HG03575 (cell line): ENCODE data around the gene STK11IP.

Source experiments
- ATAC-seq: cut with Tn5 transposase; IDR thresholded peaks from one replicate; pipeline ENCODE4 v1.9.1; 2021; ENCODE audit not compliant: unreplicated experiment, insufficient number of reproducible peaks, low FRiP score; ENCODE audit errors: extremely low read depth

Gene STK11IP

GRCh38 chr2:219612577-219613286 lies 15.1 kb downstream of the STK11IP start:
- ATAC-seq = no peak

- ATAC-seq = no peak
Measured at GRCh38 chr2:219613461-219614070, 15.9 kb downstream of the STK11IP start.

GRCh38 chr2:219614076-219614860 lies 16.6 kb downstream of the STK11IP start:
- ATAC-seq = no peak

GRCh38 chr2:219615036-219615435 lies 17.4 kb downstream of the STK11IP start:
- ATAC-seq = no peak

GRCh38 chr2:219615894-219616293 lies 18.2 kb downstream of the STK11IP start:
- ATAC-seq = no peak

- no peak for ATAC-seq
Measured at GRCh38 chr2:219616550-219616949, 18.9 kb downstream of the STK11IP start.

GRCh38 chr2:219618733-219619122 lies 21.1 kb downstream of the STK11IP start:
- no peak for ATAC-seq

GRCh38 chr2:219619235-219619634 lies 21.6 kb downstream of the STK11IP start:
- ATAC-seq = no peak

- ATAC-seq = no peak
Measured at GRCh38 chr2:219620546-219620945, 22.9 kb downstream of the STK11IP start.

GRCh38 chr2:219621935-219622334 lies 24.3 kb downstream of the STK11IP start:
- ATAC-seq = no peak

GRCh38 chr2:219622472-219622871 lies 24.8 kb downstream of the STK11IP start:
- ATAC-seq = no peak

GRCh38 chr2:219624565-219624964 lies 26.9 kb downstream of the STK11IP start:
- ATAC-seq = no peak

GRCh38 chr2:219625179-219625578 lies 27.5 kb downstream of the STK11IP start:
- ATAC-seq = no peak

- no peak for ATAC-seq
Measured at GRCh38 chr2:219626540-219626939, 28.9 kb downstream of the STK11IP start.

- no peak for ATAC-seq
Measured at GRCh38 chr2:219627103-219628100, 29.7 kb downstream of the STK11IP start, which contains the start of gene SLC4A3. SLC4A3 (plus strand) TSS chr2:219627630; CDS start chr2:219627993, 363 bp downstream.

- ATAC-seq = no peak
Measured at GRCh38 chr2:219628235-219628985, 30.8 kb downstream of the STK11IP start.

- no peak for ATAC-seq
Measured at GRCh38 chr2:219628986-219629901, 31.6 kb downstream of the STK11IP start.
